SU-DHL-6 (cell line): ENCODE data around the gene BIN1.

Source experiments
- H2AFZ ChIP-seq: fragments of 200-600 bp; sonication (generic); 2 replicates; pipeline ENCODE4 v1.6.1; 2014; ENCODE audit warnings: low read depth, mild to moderate bottlenecking, moderate library complexity, mixed read lengths, antibody characterized with exemption, low read length; ENCODE audit not compliant: severe bottlenecking
- H3F3A ChIP-seq: fragments of 200-600 bp; shearing (Covaris generic); 2 replicates; pipeline ENCODE4 v1.6.0; 2016; ENCODE audit warnings: antibody characterized with exemption, mild to moderate bottlenecking; ENCODE audit not compliant: insufficient read depth
- H3K27ac ChIP-seq: fragments of 200-600 bp; sonication (generic); 2 replicates; pipeline ENCODE4 v1.5.1; 2016; ENCODE audit warnings: low read depth, mild to moderate bottlenecking, low read length, moderate library complexity, mixed read lengths
- H3K27me3 ChIP-seq: fragments of 200-600 bp; sonication (generic), shearing (Covaris generic); 2 replicates; pipeline ENCODE4 v1.6.0; 2014; ENCODE audit warnings: mild to moderate bottlenecking, low read length
- H3K36me3 ChIP-seq: fragments of 200-600 bp; sonication (generic); 2 replicates; pipeline ENCODE4 v1.6.1; 2014; ENCODE audit warnings: mild to moderate bottlenecking, low read length, mixed read lengths
- H3K4me2 ChIP-seq: fragments of 300-600, 200-600 bp; shearing (Covaris generic), sonication (generic); 2 replicates; pipeline ENCODE4 v1.6.0; 2014; ENCODE audit warnings: low read length, low read depth, mild to moderate bottlenecking; ENCODE audit not compliant: poor library complexity, severe bottlenecking
- H3K4me3 ChIP-seq: fragments of 200-600 bp; sonication (generic); 2 replicates; pipeline ENCODE4 v1.5.1; 2014; ENCODE audit warnings: antibody characterized with exemption, low read length, mild to moderate bottlenecking, mixed read lengths; ENCODE audit not compliant: insufficient read depth, poor library complexity, severe bottlenecking
- H3K79me2 ChIP-seq: fragments of 200-600 bp; sonication (generic); 2 replicates; pipeline ENCODE4 v1.6.1; 2014; ENCODE audit warnings: mild to moderate bottlenecking, low read length, moderate library complexity; ENCODE audit not compliant: insufficient read depth
- H3K9ac ChIP-seq: fragments of 200-600 bp; sonication (generic); 2 replicates; pipeline ENCODE4 v1.7.0; 2014; ENCODE audit warnings: mild to moderate bottlenecking, low read length
- H3K9me2 ChIP-seq: fragments of 200-600 bp; sonication (generic); replicated peaks from 2 replicates; pipeline ENCODE4 v1.6.1; 2014; ENCODE audit warnings: low read length; ENCODE audit not compliant: insufficient read depth
- H3K9me3 ChIP-seq: fragments of 200-600 bp; sonication (generic); 2 replicates; pipeline ENCODE4 v1.6.1; 2014; ENCODE audit warnings: low read length, mixed read lengths; ENCODE audit not compliant: insufficient read depth
- H4K20me1 ChIP-seq: fragments of 200-600 bp; sonication (generic); 2 replicates; pipeline ENCODE4 v1.6.1; 2014; ENCODE audit warnings: low read depth, mild to moderate bottlenecking, antibody characterized with exemption, low read length, moderate library complexity, mixed read lengths
- CTCF ChIP-seq: fragments of 200-600 bp; sonication (generic); IDR thresholded peaks from one replicate; pipeline ENCODE4 v1.5.1; 2017; ENCODE audit warnings: antibody characterized with exemption, mild to moderate bottlenecking, low read length, moderate library complexity; ENCODE audit not compliant: insufficient read depth, poor library complexity, severe bottlenecking
- EZH2phosphoT487 ChIP-seq: fragments of 200-600 bp; sonication (generic), shearing (Covaris generic); conservative IDR thresholded peaks from 2 replicates; pipeline ENCODE4 v1.6.1; 2018; ENCODE audit warnings: mild to moderate bottlenecking, antibody characterized with exemption, low read length, moderate library complexity, mixed read lengths

BIN1 gene

GRCh38 chr2:127154396-127154795 is 47.4 kb upstream of the BIN1 start:
- H3K27me3 ChIP-seq = no peaks in the 10 kb centered on the region
- no peaks in the 10 kb centered on the region for H3K9me2 ChIP-seq
- no peak overlapping the region for H3K4me3 ChIP-seq
- H3F3A ChIP-seq = no peaks in the 10 kb centered on the region
- no peak overlapping the region for H3K9ac ChIP-seq
- H3K27ac ChIP-seq = no peak overlapping the region
- no peaks in the 10 kb centered on the region for H3K9me3 ChIP-seq
- H2AFZ ChIP-seq = no peak overlapping the region
- H3K79me2 ChIP-seq = no peaks in the 10 kb centered on the region
- H4K20me1 ChIP-seq = no peaks in the 10 kb centered on the region
- TF ChIP-seq CTCF (no peak), EZH2phosphoT487 (no peak)
- no peaks in the 10 kb centered on the region for H3K36me3 ChIP-seq
- no peak overlapping the region for H3K4me2 ChIP-seq

- no peaks in the 10 kb centered on the region for H4K20me1 ChIP-seq
- no peaks in the 10 kb centered on the region for H3F3A ChIP-seq
- no peaks in the 10 kb centered on the region for H3K79me2 ChIP-seq
- no peaks in the 10 kb centered on the region for H3K27me3 ChIP-seq
- H3K4me3 ChIP-seq = no peak overlapping the region
- no peak overlapping the region for H3K9ac ChIP-seq
- no peak overlapping the region for H3K27ac ChIP-seq
- H3K36me3 ChIP-seq = no peaks in the 10 kb centered on the region
- no peak overlapping the region for H3K4me2 ChIP-seq
- no peaks in the 10 kb centered on the region for H3K9me2 ChIP-seq
- H2AFZ ChIP-seq = no peak overlapping the region
- H3K9me3 ChIP-seq = no peaks in the 10 kb centered on the region
- TF ChIP-seq CTCF (no peak), EZH2phosphoT487 (no peak)
Measured at GRCh38 chr2:127153691-127154158, 46.8 kb upstream of the BIN1 start.

- no peak overlapping the region for H3K27ac ChIP-seq
- no peaks in the 10 kb centered on the region for H4K20me1 ChIP-seq
Measured at GRCh38 chr2:127150996-127151395, 44.0 kb upstream of the BIN1 start.

More at GRCh38 chr2:127150996-127151395, 44.0 kb upstream of the BIN1 start:
- Histone ChIP-seq H2AFZ (no peak overlapping the region), H3K4me2 (no peak overlapping the region), H3K9ac (no peak overlapping the region), H3K27me3 (no peaks in the 10 kb centered on the region), H3K9me3 (no peaks in the 10 kb centered on the region), H3K4me3 (no peak overlapping the region), H3F3A (no peaks in the 10 kb centered on the region), H3K79me2 (no peaks in the 10 kb centered on the region), H3K36me3 (no peaks in the 10 kb centered on the region), H3K9me2 (no peaks in the 10 kb centered on the region)
- no peak for TF ChIP-seq CTCF
- TF ChIP-seq EZH2phosphoT487 = no peak
